Measurements from ENCODE around the gene TMEM201.

Gene TMEM201

GRCh38 chr1:9657521-9658032 is 68.9 kb downstream of the TMEM201 start:
- Histone ChIP-seq H3K27me3 (ENCODE audit: insufficient read depth, insufficient read length) (peaks cover 17% of the 10 kb centered on the region), H3K36me3 (ENCODE audit: insufficient read depth, insufficient read length, low read length) (no peaks in the 10 kb centered on the region), H3K9me3 (ENCODE audit: insufficient read depth, low read length) (no peaks in the 10 kb centered on the region), H3K9ac (ENCODE audit: insufficient read length, low read depth) (no peak overlapping the region), H3K4me1 (ENCODE audit: insufficient read depth, insufficient read length) (no peaks in the 10 kb centered on the region), H3K4me3 (ENCODE audit: insufficient read length, low read depth) (no peak overlapping the region)
- TF ChIP-seq YY1 (IDR thresholded peaks at IDR 0.05; ENCODE audit: insufficient read depth, insufficient read length) (no peak), ZNF274 (IDR thresholded peaks at IDR 0.05; ENCODE audit: low read depth, low read length) (no peak), SUZ12 (IDR thresholded peaks at IDR 0.05; ENCODE audit: extremely low read depth, insufficient read depth, insufficient read length) (no peak)
- no peak for DNase-seq (ENCODE audit: low read depth, low spot score)

GRCh38 chr1:9658199-9658598 is 69.5 kb downstream of the TMEM201 start:
- H3K4me3 ChIP-seq (ENCODE audit: insufficient read length, low read depth): no peak overlapping the region

DNA sequence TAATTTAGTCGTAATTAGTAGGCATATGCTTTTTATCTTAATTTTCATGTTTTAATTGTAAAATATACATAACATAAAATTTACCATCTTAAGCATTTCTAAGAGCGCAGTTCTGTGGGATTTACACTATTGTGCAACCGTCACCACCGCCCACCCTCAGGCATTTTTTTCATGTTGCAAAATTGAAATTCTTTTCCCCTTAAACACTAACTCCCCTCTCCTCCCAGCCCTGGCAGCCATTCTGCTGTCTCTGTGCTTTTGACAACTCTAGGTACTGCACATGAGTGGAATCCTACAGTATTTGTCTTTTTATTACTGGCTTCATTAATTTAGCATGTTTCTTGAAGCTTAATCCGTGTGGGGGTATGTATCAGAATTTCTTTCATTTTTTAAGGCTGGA is 70.6 kb downstream of the TMEM201 start:
- Histone ChIP-seq H3K9ac (ENCODE audit: insufficient read length, low read depth) (no peak overlapping the region), H3K4me3 (ENCODE audit: insufficient read length, low read depth) (no peak overlapping the region), H3K4me1 (ENCODE audit: insufficient read depth, insufficient read length) (no peaks in the 10 kb centered on the region), H3K36me3 (ENCODE audit: insufficient read depth, insufficient read length, low read length) (no peaks in the 10 kb centered on the region), H3K9me3 (ENCODE audit: insufficient read depth, low read length) (no peaks in the 10 kb centered on the region), H3K27me3 (ENCODE audit: insufficient read depth, insufficient read length) (no peaks in the 10 kb centered on the region)
- DNase-seq (ENCODE audit: low read depth, low spot score): no peak
- TF ChIP-seq YY1 (IDR thresholded peaks at IDR 0.05; ENCODE audit: insufficient read depth, insufficient read length) (no peak), SUZ12 (IDR thresholded peaks at IDR 0.05; ENCODE audit: extremely low read depth, insufficient read depth, insufficient read length) (no peak), ZNF274 (IDR thresholded peaks at IDR 0.05; ENCODE audit: low read depth, low read length) (no peak)

More at GRCh38 chr1:9658199-9658598, 69.5 kb downstream of the TMEM201 start:
- TF ChIP-seq ZNF274 (IDR thresholded peaks at IDR 0.05; ENCODE audit: low read depth, low read length) (no peak), SUZ12 (IDR thresholded peaks at IDR 0.05; ENCODE audit: extremely low read depth, insufficient read depth, insufficient read length) (no peak), YY1 (IDR thresholded peaks at IDR 0.05; ENCODE audit: insufficient read depth, insufficient read length) (no peak)
- DNase-seq (ENCODE audit: low read depth, low spot score): no peak
- Histone ChIP-seq H3K36me3 (ENCODE audit: insufficient read depth, insufficient read length, low read length) (no peaks in the 10 kb centered on the region), H3K9me3 (ENCODE audit: insufficient read depth, low read length) (no peaks in the 10 kb centered on the region), H3K27me3 (ENCODE audit: insufficient read depth, insufficient read length) (peaks cover 11% of the 10 kb centered on the region), H3K9ac (ENCODE audit: insufficient read length, low read depth) (no peak overlapping the region), H3K4me1 (ENCODE audit: insufficient read depth, insufficient read length) (no peaks in the 10 kb centered on the region)

DNA sequence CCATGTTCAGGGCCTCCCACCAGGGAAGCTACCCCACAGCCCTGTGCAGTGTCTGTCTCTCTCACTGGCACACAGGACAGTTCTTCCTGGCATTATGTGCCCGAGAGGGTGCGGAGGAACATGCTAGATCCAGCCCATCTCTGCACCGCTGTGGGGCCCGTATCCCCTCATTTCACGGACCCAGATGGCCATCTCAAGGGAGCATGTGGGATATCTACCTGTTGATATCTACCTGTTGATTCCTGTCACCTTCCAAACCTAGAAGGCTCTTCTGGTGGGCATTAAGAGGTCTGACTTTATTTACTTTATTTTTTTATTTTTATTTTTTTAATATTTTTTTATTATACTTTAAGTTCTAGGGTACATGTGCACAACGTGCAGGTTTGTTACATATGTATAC is 74.5 kb downstream of the TMEM201 start:
- Histone ChIP-seq H3K4me3 (ENCODE audit: insufficient read length, low read depth) (no peak overlapping the region), H3K36me3 (ENCODE audit: insufficient read depth, insufficient read length, low read length) (no peaks in the 10 kb centered on the region), H3K9ac (ENCODE audit: insufficient read length, low read depth) (no peak overlapping the region), H3K27me3 (ENCODE audit: insufficient read depth, insufficient read length) (no peaks in the 10 kb centered on the region), H3K4me1 (ENCODE audit: insufficient read depth, insufficient read length) (no peaks in the 10 kb centered on the region), H3K9me3 (ENCODE audit: insufficient read depth, low read length) (no peaks in the 10 kb centered on the region)
- DNase-seq (ENCODE audit: low read depth, low spot score): no peak
- TF ChIP-seq ZNF274 (IDR thresholded peaks at IDR 0.05; ENCODE audit: low read depth, low read length): no peak
- TF ChIP-seq SUZ12 (IDR thresholded peaks at IDR 0.05; ENCODE audit: extremely low read depth, insufficient read depth, insufficient read length): no peak
- TF ChIP-seq YY1 (IDR thresholded peaks at IDR 0.05; ENCODE audit: insufficient read depth, insufficient read length): no peak

All from NT2/D1 (cell line).